Myocyte (in vitro differentiated cells): Measurements from ENCODE around the gene ANO5. TPM values are rescaled to one million over a fixed set of nuclear protein-coding genes. Genes with fewer than 3 reads are reported as not detected.

Experiments used
- DNase-seq: peaks from one replicate; pipeline ENCODE4 v3.0.0-alpha.2; 2012; ENCODE audit warnings: low read depth
- polyA plus RNA-seq: library from polyadenylated mRNA; unstranded; fragments of >200 nt; gene quantifications from one replicate; pipeline ENCODE4 v1.2.1, GENCODE V29; 2012; ENCODE audit warnings: missing spikeins
- total RNA-seq: library from RNA; depleted of rRNA; stranded (reverse); fragments of >200 nt; gene quantifications from 2 replicates; pipeline ENCODE4 v1.2.3, GENCODE V29; 2014

Gene ANO5
- total RNA-seq: not detected in 2 replicates
- 0.08 TPM for polyA plus RNA-seq

- no peak for DNase-seq
These were observed at the start of gene ANO5 for GRCh38 chr11:22192642-22193347. ANO5 (plus strand) TSS chr11:22193085; CDS start chr11:22193493, 408 bp downstream.

- DNase-seq: no peak
These were observed 41.2 kb upstream of the ANO5 start for GRCh38 chr11:22151649-22152197.

- DNase-seq: no peak
These were observed 35.4 kb upstream of the ANO5 start for GRCh38 chr11:22157531-22157930.

GRCh38 chr11:22161489-22161888 is 31.4 kb upstream of the ANO5 start:
- DNase-seq: no peak

GRCh38 chr11:22162756-22163155 is 30.1 kb upstream of the ANO5 start:
- no peak for DNase-seq

- DNase-seq: no peak
These were observed 29.5 kb upstream of the ANO5 start for GRCh38 chr11:22163394-22163797.

GRCh38 chr11:22165087-22165486 is 27.8 kb upstream of the ANO5 start:
- no peak for DNase-seq

- no peak for DNase-seq
These were observed 26.9 kb upstream of the ANO5 start for GRCh38 chr11:22165759-22166513.

- DNase-seq: no peak
These were observed 23.1 kb upstream of the ANO5 start for GRCh38 chr11:22169833-22170232.

- no peak for DNase-seq
These were observed 19.4 kb upstream of the ANO5 start for GRCh38 chr11:22173532-22173931.

- DNase-seq: no peak
These were observed 15.7 kb upstream of the ANO5 start for GRCh38 chr11:22177186-22177585.

- DNase-seq: no peak
These were observed 13.3 kb upstream of the ANO5 start for GRCh38 chr11:22179626-22180025.

- DNase-seq: no peak
These were observed 12.8 kb upstream of the ANO5 start for GRCh38 chr11:22180131-22180530.

- DNase-seq: no peak
These were observed 3.2 kb upstream of the ANO5 start for GRCh38 chr11:22189660-22190059.

GRCh38 chr11:22190827-22191463 is 1.9 kb upstream of the ANO5 start:
- no peak for DNase-seq

GRCh38 chr11:22192289-22192641 is 620 bp upstream of the ANO5 start:
- no peak for DNase-seq

GRCh38 chr11:22193348-22194051 is 615 bp downstream of the ANO5 start:
- DNase-seq: no peak

GRCh38 chr11:22194306-22194705 is 1.4 kb downstream of the ANO5 start:
- DNase-seq: no peak

- no peak for DNase-seq
These were observed 2.0 kb downstream of the ANO5 start for GRCh38 chr11:22194907-22195306.

GRCh38 chr11:22197139-22198005 is 4.5 kb downstream of the ANO5 start:
- no peak for DNase-seq
